ENCODE results near the gene CDS2.

DNA sequence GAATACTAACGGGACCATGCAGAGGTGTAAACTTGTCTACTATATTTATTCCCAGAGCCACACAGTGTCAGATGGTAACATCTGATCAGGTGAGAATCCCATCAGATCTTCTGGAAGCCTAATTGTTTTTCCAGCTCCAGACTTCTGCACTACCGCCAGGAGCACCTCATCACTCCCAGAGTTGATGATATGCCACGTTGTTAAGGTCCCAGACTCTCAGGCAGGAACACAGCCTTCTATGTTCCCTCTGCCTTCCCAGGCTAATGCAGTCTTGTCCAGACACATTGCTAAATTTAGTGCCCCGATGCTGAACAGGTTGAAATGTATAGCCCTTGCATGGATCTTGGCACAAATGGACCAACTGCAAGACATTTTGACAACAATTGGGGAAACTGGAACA lies 103.7 kb downstream of the CDS2 start:
- TF ChIP-seq BACH1 (IDR thresholded peaks at IDR 0.05; ENCODE audit: borderline replicate concordance) (no peak), FOXK2 (IDR thresholded peaks at IDR 0.05) (no peak), CEBPB (IDR thresholded peaks at IDR 0.05; ENCODE audit: borderline replicate concordance in 1 of 2, low read depth in 2 of 2, low read length in 2 of 2) (no peak), POLR2AphosphoS5 (IDR thresholded peaks at IDR 0.05; ENCODE audit: low read length) (no peak), SIX5 (IDR thresholded peaks at IDR 0.05; ENCODE audit: low read depth, low read length, severe bottlenecking) (no peak)
- TF ChIP-seq, protein P1, sequence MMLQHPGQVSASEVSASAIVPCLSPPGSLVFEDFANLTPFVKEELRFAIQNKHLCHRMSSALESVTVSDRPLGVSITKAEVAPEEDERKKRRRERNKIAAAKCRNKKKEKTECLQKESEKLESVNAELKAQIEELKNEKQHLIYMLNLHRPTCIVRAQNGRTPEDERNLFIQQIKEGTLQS (IDR thresholded peaks at IDR 0.05; ENCODE audit: borderline replicate concordance, extremely low read depth, low read depth, low read length) = no peak
- TF ChIP-seq, protein P2, sequence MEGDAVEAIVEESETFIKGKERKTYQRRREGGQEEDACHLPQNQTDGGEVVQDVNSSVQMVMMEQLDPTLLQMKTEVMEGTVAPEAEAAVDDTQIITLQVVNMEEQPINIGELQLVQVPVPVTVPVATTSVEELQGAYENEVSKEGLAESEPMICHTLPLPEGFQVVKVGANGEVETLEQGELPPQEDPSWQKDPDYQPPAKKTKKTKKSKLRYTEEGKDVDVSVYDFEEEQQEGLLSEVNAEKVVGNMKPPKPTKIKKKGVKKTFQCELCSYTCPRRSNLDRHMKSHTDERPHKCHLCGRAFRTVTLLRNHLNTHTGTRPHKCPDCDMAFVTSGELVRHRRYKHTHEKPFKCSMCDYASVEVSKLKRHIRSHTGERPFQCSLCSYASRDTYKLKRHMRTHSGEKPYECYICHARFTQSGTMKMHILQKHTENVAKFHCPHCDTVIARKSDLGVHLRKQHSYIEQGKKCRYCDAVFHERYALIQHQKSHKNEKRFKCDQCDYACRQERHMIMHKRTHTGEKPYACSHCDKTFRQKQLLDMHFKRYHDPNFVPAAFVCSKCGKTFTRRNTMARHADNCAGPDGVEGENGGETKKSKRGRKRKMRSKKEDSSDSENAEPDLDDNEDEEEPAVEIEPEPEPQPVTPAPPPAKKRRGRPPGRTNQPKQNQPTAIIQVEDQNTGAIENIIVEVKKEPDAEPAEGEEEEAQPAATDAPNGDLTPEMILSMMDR (IDR thresholded peaks at IDR 0.05 in 2 of 3, conservative IDR thresholded peaks at IDR 0.05 in 1 of 3; ENCODE audit: control insufficient read depth in 2 of 3, extremely low read depth in 1 of 3, insufficient read depth in 1 of 3, low read depth in 3 of 3, low read length in 3 of 3) = no peak

All from GM12878 (cell line).